ENCODE measurements around the gene CABLES2. TPM values are rescaled to one million over a fixed set of nuclear protein-coding genes. Genes with fewer than 3 reads are reported as not detected.
A peak's percentile ranks its signal among the peaks of the same experiment; 100 is the strongest.
"Not testable (repeated sequence)": the region's sequence is repeated elsewhere in the genome, so short reads cannot be mapped to it uniquely, and the experiment has no call there.

CABLES2 gene
- total RNA-seq, 3 donors from 2014 or later = 6.1 to 7.9 (median 6.9) TPM

DNA sequence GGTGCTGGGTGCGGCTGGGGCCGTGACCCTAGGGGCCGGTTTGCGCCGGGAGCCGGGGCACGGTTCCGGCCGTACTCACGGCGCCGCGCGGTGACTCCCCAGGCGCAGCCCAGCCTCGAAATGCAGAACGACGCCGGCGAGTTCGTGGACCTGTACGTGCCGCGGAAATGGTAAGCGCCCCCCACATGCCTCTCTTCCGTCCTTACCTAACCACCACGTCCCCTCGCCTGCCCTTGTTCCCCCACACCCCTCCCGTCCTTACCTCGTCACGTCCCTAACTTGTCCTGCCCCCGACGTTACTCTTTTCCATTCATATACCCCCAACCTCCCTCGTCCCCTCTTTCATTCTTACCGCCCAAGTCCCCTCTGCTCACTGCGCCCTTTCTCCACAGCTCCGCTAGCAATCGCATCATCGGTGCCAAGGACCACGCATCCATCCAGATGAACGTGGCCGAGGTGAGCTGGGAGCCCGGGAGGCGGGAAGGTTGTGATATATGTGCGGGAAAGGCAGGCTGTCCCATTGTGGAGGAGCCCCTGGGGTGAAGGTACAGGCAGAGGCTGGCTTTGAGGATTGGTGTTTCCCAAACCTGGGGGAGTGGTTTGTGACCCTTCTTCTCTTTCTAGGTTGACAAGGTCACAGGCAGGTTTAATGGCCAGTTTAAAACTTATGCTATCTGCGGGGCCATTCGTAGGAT is 19.7 kb downstream of the CABLES2 start:
- Mint-ChIP-seq H3K4me3 (peak overlapping the region; percentile 93), H3K27me3 (ENCODE audit: low read depth) (no peaks in the 10 kb centered on the region), H3K36me3 (ENCODE audit: insufficient read depth) (peaks cover 31% of the 10 kb centered on the region), H3K9me3 (no peaks in the 10 kb centered on the region), H3K4me1 (ENCODE audit: low read depth) (peaks cover 45% of the 10 kb centered on the region)
- DNase-seq (no peak), ATAC-seq (no peak)

DNA sequence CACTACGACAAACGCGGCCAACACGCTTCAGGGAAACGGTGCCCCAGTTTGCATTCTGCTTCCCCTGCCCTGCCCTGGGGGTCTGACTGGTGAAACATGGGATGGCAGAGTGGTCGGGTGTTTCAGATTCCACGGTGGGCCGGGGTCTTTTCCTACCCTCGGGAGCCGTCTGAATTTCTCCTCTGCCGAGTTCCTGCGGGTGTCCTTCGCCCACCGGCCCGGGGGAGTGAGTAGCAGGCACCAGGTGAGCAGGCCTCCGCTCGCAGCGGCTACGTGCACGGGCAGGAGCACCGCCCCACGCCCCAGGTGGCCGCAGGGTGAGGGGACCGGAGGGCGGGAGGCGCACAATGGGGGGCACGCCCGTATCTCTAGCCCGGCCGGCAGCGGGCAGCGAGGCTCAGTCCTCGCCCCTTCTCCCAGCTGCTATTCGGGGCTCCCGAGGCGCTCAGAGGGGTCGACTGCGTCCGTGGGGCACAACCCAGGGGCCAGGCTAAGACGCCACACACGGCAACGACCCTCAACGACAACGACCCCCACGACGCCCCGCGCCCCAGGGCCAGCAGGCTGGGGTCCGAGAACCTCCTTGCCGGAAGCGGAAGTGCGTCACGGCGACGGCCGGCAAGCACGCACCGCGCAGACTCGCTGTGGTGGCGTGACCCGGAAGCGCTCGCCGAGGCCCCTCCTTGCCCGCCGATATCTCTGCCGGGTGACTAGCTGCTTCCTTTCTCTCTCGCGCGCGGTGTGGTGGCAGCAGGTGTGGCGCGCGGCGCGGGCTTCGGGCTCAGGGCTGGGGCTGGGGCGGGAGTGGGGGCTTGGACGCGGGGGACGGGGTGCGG is 20.5 kb downstream of the CABLES2 start, which contains the start of gene RPS21:
Gene RPS21 (plus strand): TSS at position 721 of the 836 bp plus-strand sequence. CDS start 236 bp downstream, outside the sequence.
- Mint-ChIP-seq H3K27me3 (ENCODE audit: low read depth) (no peaks in the 10 kb centered on the region), H3K4me1 (ENCODE audit: low read depth) (peaks cover 45% of the 10 kb centered on the region), H3K36me3 (ENCODE audit: insufficient read depth) (peaks cover 37% of the 10 kb centered on the region), H3K9me3 (peaks cover 4% of the 10 kb centered on the region), H3K4me3 (peak within 1 kb of the TSS; percentile 93)
- ATAC-seq (peak; percentile 89 to 92), DNase-seq (peak; percentile 92)

DNA sequence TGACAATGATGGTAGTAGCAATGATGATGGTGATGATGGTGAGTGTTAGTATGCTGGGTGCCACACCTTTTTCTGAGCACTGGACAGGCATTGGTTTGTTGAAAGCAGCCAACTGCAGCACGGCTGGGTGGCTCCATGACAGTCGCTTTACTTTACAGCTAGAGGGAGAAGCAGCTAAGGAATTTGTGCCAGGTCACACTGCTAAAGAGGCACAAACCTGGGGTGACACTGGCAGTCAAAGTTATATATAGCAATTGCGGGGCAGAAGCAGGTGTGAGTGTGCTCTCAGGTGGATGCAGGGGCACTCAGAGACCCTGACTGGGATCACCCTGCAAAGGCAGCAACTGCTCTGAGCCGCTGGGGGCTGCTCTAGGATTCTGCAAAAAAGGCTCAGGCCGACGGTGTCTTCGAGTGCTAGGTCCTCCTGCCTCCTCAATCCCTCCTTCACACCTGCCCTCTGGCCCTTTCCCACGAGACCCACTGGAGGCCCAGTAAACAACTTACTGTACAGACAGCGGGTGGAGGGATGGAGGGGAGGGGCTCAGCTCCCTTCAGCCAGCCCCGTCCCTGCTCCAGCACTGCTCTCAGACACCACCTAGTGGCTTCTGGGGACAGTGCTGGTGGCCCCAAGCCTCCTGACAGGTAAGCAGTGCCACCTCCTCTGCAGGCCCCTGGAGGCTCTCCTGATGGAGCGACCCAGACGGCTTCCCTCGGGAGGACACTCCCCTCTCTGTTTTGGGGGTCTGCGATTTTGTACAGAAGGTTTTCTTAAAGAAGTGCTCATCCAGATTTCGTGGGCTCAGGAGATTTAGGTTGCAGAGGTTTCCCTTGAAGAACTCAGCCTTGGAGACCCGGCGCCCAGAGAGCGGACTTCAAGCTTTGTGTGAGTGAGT is 24.5 kb downstream of the CABLES2 start:
- H3K27me3 Mint-ChIP-seq (ENCODE audit: low read depth) = no peaks in the 10 kb centered on the region
- H3K4me1 Mint-ChIP-seq (ENCODE audit: low read depth) = peaks cover 23% of the 10 kb centered on the region
- peaks cover 4% of the 10 kb centered on the region for H3K9me3 Mint-ChIP-seq
- peaks cover 11% of the 10 kb centered on the region for H3K36me3 Mint-ChIP-seq (ENCODE audit: insufficient read depth)
- ATAC-seq = peak; percentile 59 to 74
- peak; percentile 73 for DNase-seq
- no peak overlapping the region for H3K4me3 Mint-ChIP-seq

DNA sequence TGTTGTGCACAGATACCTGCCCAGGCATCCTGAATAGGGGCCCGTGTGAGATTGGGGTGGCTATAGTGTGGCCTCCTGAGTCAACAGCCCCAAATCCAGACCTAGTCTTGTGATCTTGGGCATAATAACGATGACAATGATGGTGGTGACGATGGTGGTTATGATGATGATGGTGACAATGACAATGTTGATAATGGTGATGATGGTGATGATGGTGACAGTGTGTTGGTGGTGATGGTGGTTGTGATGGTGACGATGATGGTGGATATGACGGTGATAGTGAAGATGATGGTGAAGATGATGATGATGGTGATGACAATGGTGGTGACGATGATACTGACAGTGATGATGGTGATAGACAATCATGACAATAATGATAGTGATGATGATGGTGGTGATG is 25.2 kb downstream of the CABLES2 start:
- H3K27me3 Mint-ChIP-seq (ENCODE audit: low read depth) = no peaks in the 10 kb centered on the region
- H3K4me1 Mint-ChIP-seq (ENCODE audit: low read depth) = peaks cover 21% of the 10 kb centered on the region
- no peak for DNase-seq
- ATAC-seq = no peak
- peaks cover 4% of the 10 kb centered on the region for H3K9me3 Mint-ChIP-seq
- peaks cover 10% of the 10 kb centered on the region for H3K36me3 Mint-ChIP-seq (ENCODE audit: insufficient read depth)
- H3K4me3 Mint-ChIP-seq = no peak overlapping the region

DNA sequence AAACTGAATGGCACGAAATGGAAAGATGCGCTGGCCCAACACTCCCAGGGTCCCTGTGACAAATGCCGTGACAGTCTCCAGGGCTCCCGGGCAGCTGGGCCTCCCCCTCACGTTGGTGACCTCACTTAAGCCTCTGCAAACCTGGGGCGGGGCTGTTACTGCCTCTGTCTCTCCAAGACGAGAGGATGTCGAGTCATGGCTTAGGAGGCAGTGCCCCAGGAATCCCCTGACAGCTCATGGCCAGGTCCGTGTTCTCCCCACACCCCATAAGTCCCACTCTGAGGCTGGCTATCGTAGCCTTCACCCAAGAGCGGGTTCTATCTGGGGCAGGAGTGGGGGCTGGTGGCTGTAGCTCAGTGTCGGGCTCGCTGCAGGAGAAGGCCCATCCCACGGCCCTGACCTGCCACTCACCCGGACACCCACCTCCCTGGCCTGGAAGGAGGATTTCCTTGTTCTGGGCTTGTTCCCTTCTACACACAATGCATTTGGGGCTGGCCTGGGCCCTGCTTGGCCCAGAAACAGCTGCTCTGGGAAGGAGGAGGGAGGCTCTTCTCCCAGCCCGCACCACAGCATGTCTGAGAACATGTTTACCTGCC is 25.8 kb downstream of the CABLES2 start:
- no peak for ATAC-seq
- DNase-seq = no peak
- peaks cover 10% of the 10 kb centered on the region for H3K36me3 Mint-ChIP-seq (ENCODE audit: insufficient read depth)
- no peak overlapping the region for H3K4me3 Mint-ChIP-seq
- H3K27me3 Mint-ChIP-seq (ENCODE audit: low read depth) = no peaks in the 10 kb centered on the region
- peaks cover 4% of the 10 kb centered on the region for H3K9me3 Mint-ChIP-seq
- peaks cover 21% of the 10 kb centered on the region for H3K4me1 Mint-ChIP-seq (ENCODE audit: low read depth)

DNA sequence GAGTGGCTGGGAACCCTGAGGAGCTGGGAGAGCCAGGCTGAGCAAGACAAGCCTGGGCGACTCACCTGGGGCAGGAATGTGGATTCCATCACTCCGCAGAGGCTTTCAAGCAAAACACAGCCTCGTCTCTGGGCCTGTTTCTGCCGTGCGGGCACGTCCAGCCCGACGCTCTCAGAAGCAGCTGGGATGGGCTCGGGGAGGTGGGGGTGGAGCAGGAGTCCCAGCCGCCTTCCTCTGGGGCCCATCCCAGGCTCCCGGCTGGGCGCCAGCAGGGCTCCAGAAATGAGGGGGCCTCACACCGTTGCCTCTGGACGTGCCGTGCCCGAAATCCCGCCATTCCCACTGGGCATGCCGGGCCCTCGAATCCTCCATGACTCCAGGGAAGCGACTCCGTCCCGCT is 28.9 kb downstream of the CABLES2 start:
- DNase-seq (no peak), ATAC-seq (no peak)
- peaks cover 10% of the 10 kb centered on the region for H3K36me3 Mint-ChIP-seq (ENCODE audit: insufficient read depth)
- H3K27me3 Mint-ChIP-seq (ENCODE audit: low read depth) = no peaks in the 10 kb centered on the region
- H3K9me3 Mint-ChIP-seq = peaks cover 4% of the 10 kb centered on the region
- peaks cover 5% of the 10 kb centered on the region for H3K4me1 Mint-ChIP-seq (ENCODE audit: low read depth)
- H3K4me3 Mint-ChIP-seq = no peak overlapping the region

GRCh38 chr20:62377615-62378178 is 29.4 kb downstream of the CABLES2 start:
- no peak for ATAC-seq
- H3K27me3 Mint-ChIP-seq (ENCODE audit: low read depth) = peaks cover 3% of the 10 kb centered on the region
- no peak overlapping the region for H3K4me3 Mint-ChIP-seq
- DNase-seq = no peak
- H3K36me3 Mint-ChIP-seq (ENCODE audit: insufficient read depth) = peaks cover 8% of the 10 kb centered on the region
- H3K4me1 Mint-ChIP-seq (ENCODE audit: low read depth) = peaks cover 2% of the 10 kb centered on the region
- H3K9me3 Mint-ChIP-seq = peaks cover 4% of the 10 kb centered on the region

DNA sequence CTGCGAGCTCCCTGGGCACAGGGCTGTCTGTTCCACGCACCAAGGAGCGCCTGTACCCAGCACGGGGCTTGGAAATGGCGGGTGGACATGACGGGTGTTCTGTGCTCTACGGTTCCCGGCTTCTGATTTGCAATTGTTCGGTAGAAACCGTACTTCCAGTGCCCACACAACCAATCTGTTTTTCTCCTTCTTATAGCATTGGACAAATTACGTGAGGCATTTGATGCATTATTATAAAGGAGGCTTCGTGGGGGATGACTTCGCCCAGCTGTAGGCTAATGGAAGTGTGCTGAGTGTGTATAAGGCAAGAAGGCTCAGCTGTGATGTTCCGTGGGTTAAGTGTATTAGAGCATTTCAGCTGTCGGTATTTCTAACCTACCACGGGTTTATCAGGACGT is 30.0 kb downstream of the CABLES2 start:
- Mint-ChIP-seq H3K9me3 (peaks cover 4% of the 10 kb centered on the region), H3K4me3 (no peak overlapping the region), H3K27me3 (ENCODE audit: low read depth) (peaks cover 3% of the 10 kb centered on the region), H3K36me3 (ENCODE audit: insufficient read depth) (peaks cover 5% of the 10 kb centered on the region), H3K4me1 (ENCODE audit: low read depth) (no peaks in the 10 kb centered on the region)
- ATAC-seq = no peak
- DNase-seq = no peak

- Mint-ChIP-seq H3K4me1 (ENCODE audit: low read depth) (no peaks in the 10 kb centered on the region), H3K27me3 (ENCODE audit: low read depth) (peaks cover 3% of the 10 kb centered on the region), H3K9me3 (no peaks in the 10 kb centered on the region), H3K36me3 (ENCODE audit: insufficient read depth) (no peaks in the 10 kb centered on the region), H3K4me3 (no peak overlapping the region)
- DNase-seq = no peak
- ATAC-seq = no peak
These were observed 30.7 kb downstream of the CABLES2 start for GRCh38 chr20:62376112-62377063.

- no peaks in the 10 kb centered on the region for H3K4me1 Mint-ChIP-seq (ENCODE audit: low read depth)
- H3K4me3 Mint-ChIP-seq = no peak overlapping the region
- H3K36me3 Mint-ChIP-seq (ENCODE audit: insufficient read depth) = no peaks in the 10 kb centered on the region
- DNase-seq = no peak
- ATAC-seq = no peak
- no peaks in the 10 kb centered on the region for H3K9me3 Mint-ChIP-seq
- peaks cover 8% of the 10 kb centered on the region for H3K27me3 Mint-ChIP-seq (ENCODE audit: low read depth)
These were observed 32.5 kb downstream of the CABLES2 start for GRCh38 chr20:62374331-62375152.

DNA sequence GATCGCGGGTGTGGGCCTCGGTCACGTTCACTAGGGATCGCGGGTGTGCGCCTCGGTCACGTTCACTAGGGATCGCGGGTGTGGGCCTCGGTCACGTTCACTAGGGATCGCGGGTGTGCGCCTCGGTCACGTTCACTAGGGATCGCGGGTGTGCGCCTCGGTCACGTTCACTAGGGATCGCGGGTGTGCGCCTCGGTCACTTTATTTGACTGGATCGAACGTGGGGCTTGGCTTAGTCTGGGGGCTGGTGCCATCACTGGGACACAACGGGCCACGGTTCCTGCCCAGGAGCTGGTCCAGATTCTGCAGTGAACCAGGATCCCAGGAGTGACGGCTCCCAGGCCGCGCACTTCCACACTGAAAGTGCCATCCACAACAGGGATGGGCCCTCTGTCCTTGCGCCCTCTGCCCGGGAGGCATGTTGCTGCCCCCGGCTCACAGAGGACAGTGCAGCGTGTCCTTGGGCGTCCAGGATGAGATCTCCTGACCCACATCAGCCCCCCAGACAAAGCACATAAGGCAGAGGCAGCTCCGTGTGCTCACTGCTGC is 33.4 kb downstream of the CABLES2 start:
- H3K36me3 Mint-ChIP-seq (ENCODE audit: insufficient read depth); H3K4me3 Mint-ChIP-seq; H3K4me1 Mint-ChIP-seq (ENCODE audit: low read depth); DNase-seq; H3K9me3 Mint-ChIP-seq; ATAC-seq: not testable (repeated sequence)
- H3K27me3 Mint-ChIP-seq (ENCODE audit: low read depth) = peaks cover 14% of the 10 kb centered on the region
